H9 (cell line): ENCODE measurements around the gene EDAR. TPM values are rescaled to one million over a fixed set of nuclear protein-coding genes. Genes with fewer than 3 reads are reported as not detected.

Source experiments
- DNase-seq: peaks from one replicate; pipeline ENCODE4 v3.0.0-alpha.2; 2017
- H2AFZ ChIP-seq: one replicate; pipeline ENCODE4 v1.6.1; 2013; ENCODE audit warnings: mild to moderate bottlenecking, low read length, control low read depth, moderate library complexity
- H2AK5ac ChIP-seq: 2 replicates; pipeline ENCODE4 v1.6.1; 2013; ENCODE audit warnings: low read length, control low read depth, mixed read lengths; ENCODE audit not compliant: insufficient read length
- H2BK120ac ChIP-seq: one replicate; pipeline ENCODE4 v1.6.1; 2013; ENCODE audit warnings: low read depth, mild to moderate bottlenecking, low read length, control low read depth, inconsistent platforms; ENCODE audit not compliant: poor library complexity, severe bottlenecking
- H2BK12ac ChIP-seq: 2 replicates; pipeline ENCODE4 v1.6.1; 2013; ENCODE audit warnings: low read length, control low read depth, mixed read lengths, low read depth; ENCODE audit not compliant: insufficient read length
- H2BK15ac ChIP-seq: 2 replicates; pipeline ENCODE4 v1.6.1; 2013; ENCODE audit warnings: low read depth, low read length, control low read depth
- H2BK20ac ChIP-seq: one replicate; pipeline ENCODE4 v1.6.1; 2013; ENCODE audit warnings: low read depth, mild to moderate bottlenecking, low read length, control low read depth, inconsistent platforms; ENCODE audit not compliant: poor library complexity, severe bottlenecking
- H2BK5ac ChIP-seq: 2 replicates; pipeline ENCODE4 v1.6.1; 2013; ENCODE audit warnings: low read length, control low read depth, mixed read lengths; ENCODE audit not compliant: insufficient read length
- H3K14ac ChIP-seq: 2 replicates; pipeline ENCODE4 v1.6.1; 2013; ENCODE audit warnings: low read length, control low read depth; ENCODE audit not compliant: insufficient read depth
- H3K18ac ChIP-seq: 2 replicates; pipeline ENCODE4 v1.6.1; 2013; ENCODE audit warnings: low read depth, mild to moderate bottlenecking, mixed read lengths, low read length, control low read depth; ENCODE audit not compliant: insufficient read length
- H3K23ac ChIP-seq: 2 replicates; pipeline ENCODE4 v1.6.1; 2013; ENCODE audit warnings: low read length, control low read depth, mixed read lengths, low read depth; ENCODE audit not compliant: insufficient read length
- H3K23me2 ChIP-seq: 2 replicates; pipeline ENCODE4 v1.6.1; 2013; ENCODE audit warnings: low read depth, mild to moderate bottlenecking, mixed read lengths, low read length, control low read depth; ENCODE audit not compliant: insufficient read length, poor library complexity, severe bottlenecking
- H3K27ac ChIP-seq: 2 replicates; pipeline ENCODE4 v1.5.1; 2013; ENCODE audit warnings: low read length, control low read depth, mixed read lengths, low read depth; ENCODE audit not compliant: insufficient read length
- H3K27me3 ChIP-seq: 2 replicates; pipeline ENCODE4 v1.6.1; 2013; ENCODE audit warnings: low read length, control low read depth, inconsistent platforms; ENCODE audit not compliant: insufficient read depth
- H3K4ac ChIP-seq: 2 replicates; pipeline ENCODE4 v1.6.1; 2013; ENCODE audit warnings: low read depth, mild to moderate bottlenecking, control low read depth, inconsistent platforms, low read length, moderate library complexity
- H3K4me1 ChIP-seq: 2 replicates; pipeline ENCODE4 v1.6.1; 2013; ENCODE audit warnings: low read length, control low read depth, inconsistent platforms; ENCODE audit not compliant: insufficient read depth
- H3K4me2 ChIP-seq: 2 replicates; pipeline ENCODE4 v1.6.1; 2013; ENCODE audit warnings: low read length, control low read depth, mixed read lengths; ENCODE audit not compliant: insufficient read length, insufficient read depth
- H3K56ac ChIP-seq: 2 replicates; pipeline ENCODE4 v1.6.1; 2013; ENCODE audit warnings: low read depth, mild to moderate bottlenecking, mixed read lengths, low read length, control low read depth; ENCODE audit not compliant: insufficient read length
- H3K79me1 ChIP-seq: 2 replicates; pipeline ENCODE4 v1.6.1; 2013; ENCODE audit warnings: low read depth, mild to moderate bottlenecking, moderate library complexity, low read length, control low read depth, inconsistent platforms; ENCODE audit not compliant: insufficient read depth, poor library complexity, severe bottlenecking
- H3K79me2 ChIP-seq: 2 replicates; pipeline ENCODE4 v1.6.1; 2013; ENCODE audit warnings: low read length, control low read depth, inconsistent platforms; ENCODE audit not compliant: insufficient read depth
- H3K9ac ChIP-seq: 2 replicates; pipeline ENCODE4 v1.6.1; 2013; ENCODE audit warnings: low read length, control low read depth, mixed read lengths; ENCODE audit not compliant: insufficient read length; ENCODE audit errors: extremely low read depth
- H3K9me3 ChIP-seq: one replicate; pipeline ENCODE4 v1.6.1; 2013; ENCODE audit warnings: low read depth, low read length, inconsistent platforms; ENCODE audit not compliant: control insufficient read depth
- H3T11ph ChIP-seq: one replicate; pipeline ENCODE4 v1.6.1; 2013; ENCODE audit warnings: mild to moderate bottlenecking, low read length, control low read depth, inconsistent platforms
- H4K20me1 ChIP-seq: one replicate; pipeline ENCODE4 v1.6.1; 2013; ENCODE audit not compliant: control insufficient read depth, insufficient read length, insufficient read depth
- H4K5ac ChIP-seq: 2 replicates; pipeline ENCODE4 v1.6.1; 2013; ENCODE audit warnings: low read depth, mild to moderate bottlenecking, mixed read lengths, low read length, control low read depth; ENCODE audit not compliant: insufficient read length
- H4K8ac ChIP-seq: replicated peaks from 2 replicates; pipeline ENCODE4 v1.6.1; 2013; ENCODE audit warnings: low read length, control low read depth, mixed read lengths, low read depth; ENCODE audit not compliant: insufficient read length
- H4K91ac ChIP-seq: 2 replicates; pipeline ENCODE4 v1.6.1; 2013; ENCODE audit warnings: low read depth, mild to moderate bottlenecking, moderate library complexity, mixed read lengths, low read length, control low read depth; ENCODE audit not compliant: insufficient read length
- H3K27ac Mint-ChIP-seq, 3 experiments: 2 replicates in 2 of 3; 3 replicates in 1 of 3; pipeline ENCODE4 v1.8.0; 2020 to 2021; ENCODE audit warnings: mixed read lengths in 3 of 3, mild to moderate bottlenecking in 1 of 3, moderate library complexity in 1 of 3
- H3K27me3 Mint-ChIP-seq: 2 replicates; pipeline ENCODE4 v1.8.0; 2021; ENCODE audit warnings: low read depth, mild to moderate bottlenecking, moderate library complexity, mixed read lengths
- H3K36me3 Mint-ChIP-seq, 3 experiments: 2 replicates in 2 of 3; 3 replicates in 1 of 3; pipeline ENCODE4 v1.8.0; 2020 to 2021; ENCODE audit warnings: low read depth in 3 of 3, mixed read lengths in 3 of 3; ENCODE audit not compliant: insufficient read depth in 1 of 3
- H3K4me1 Mint-ChIP-seq, 2 experiments: 2 replicates each; pipeline ENCODE4 v1.8.0; 2020; ENCODE audit warnings: mixed read lengths in 2 of 2
- H3K4me3 Mint-ChIP-seq, 2 experiments: 2 replicates in 1 of 2; 3 replicates in 1 of 2; pipeline ENCODE4 v1.8.0; 2020 to 2021; ENCODE audit warnings: mild to moderate bottlenecking in 2 of 2, mixed read lengths in 2 of 2, moderate library complexity in 1 of 2
- H3K9me3 Mint-ChIP-seq, 2 experiments: 2 replicates in 1 of 2; 3 replicates in 1 of 2; pipeline ENCODE4 v1.8.0; 2020; ENCODE audit warnings: mild to moderate bottlenecking in 2 of 2, mixed read lengths in 2 of 2, moderate library complexity in 1 of 2
- CTCF ChIP-seq: fragments of 200-600 bp; sonication (generic); conservative IDR thresholded peaks from 3 replicates; pipeline ENCODE4 v1.8.0; 2021; ENCODE audit warnings: antibody characterized with exemption, mild to moderate bottlenecking
- WGBS: extraction: QIAGEN DNeasy Blood & Tissue Kit; methylation state at CpG from one replicate; pipeline ENCODE4 v1.1.7; 2013; ENCODE audit warnings: missing lambda C conversion rate, low lambda C conversion rate, mixed read lengths; ENCODE audit not compliant: insufficient read length; ENCODE audit errors: extremely low coverage; 5-methylcytosine and 5-hydroxymethylcytosine counted together
- total RNA-seq: library from RNA; stranded (reverse); gene quantifications from 2 replicates; pipeline ENCODE4 v1.2.1, GENCODE V29; 2021

Gene EDAR
- total RNA-seq, 1 experiment from 2014 or later, result not detected

- no peak overlapping the region; a peak in 1 of 7 replicates for H3K27ac Mint-ChIP-seq
- no CpG with 5 or more reads among the region's 16 CpGs for WGBS
- H4K5ac ChIP-seq, result no peak overlapping the region
- no peaks in the 10 kb centered on the region for H3K4me1 Mint-ChIP-seq
- no peak overlapping the region for H3K18ac ChIP-seq
- no peak overlapping the region for H2BK20ac ChIP-seq
- no peak overlapping the region for H2BK15ac ChIP-seq
- no peak overlapping the region for H2AK5ac ChIP-seq
- no peak overlapping the region for H3T11ph ChIP-seq
- peak; percentile 77 for DNase-seq
- H3K9me3 ChIP-seq, result no peaks in the 10 kb centered on the region
- peak; percentile 51 for TF ChIP-seq CTCF
- no peaks in the 10 kb centered on the region for H3K79me2 ChIP-seq
- peaks cover 6 to 17% (median 9%) of the 10 kb centered on the region in 3 experiments for H3K36me3 Mint-ChIP-seq
- no peak overlapping the region for H2BK120ac ChIP-seq
- no peak overlapping the region for H3K4me2 ChIP-seq
- no peak overlapping the region for H4K91ac ChIP-seq
- H3K23me2 ChIP-seq, result no peaks in the 10 kb centered on the region
- no peak overlapping the region for H4K8ac ChIP-seq
- H3K56ac ChIP-seq, result no peak overlapping the region
- no peak overlapping the region for H2AFZ ChIP-seq
- no peak overlapping the region for H2BK12ac ChIP-seq
- H3K79me1 ChIP-seq, result no peaks in the 10 kb centered on the region
- no peak overlapping the region for H3K14ac ChIP-seq
- H4K20me1 ChIP-seq, result no peaks in the 10 kb centered on the region
- no peak overlapping the region for H3K23ac ChIP-seq
- no peak overlapping the region for H3K27ac ChIP-seq
- no peak overlapping the region for H2BK5ac ChIP-seq
- H3K9me3 Mint-ChIP-seq, result peaks cover 30 to 31% of the 10 kb centered on the region in 2 experiments
- no peak overlapping the region for H3K4ac ChIP-seq
- no peaks in the 10 kb centered on the region for H3K27me3 ChIP-seq
- H3K4me1 ChIP-seq, result no peaks in the 10 kb centered on the region
- H3K4me3 Mint-ChIP-seq, result no peak overlapping the region
- no peak overlapping the region for H3K9ac ChIP-seq
- peaks cover 5% of the 10 kb centered on the region for H3K27me3 Mint-ChIP-seq
These were observed 44.3 kb downstream of the EDAR start for GRCh38 chr2:108944601-108945331.
